NCI-H2081 (cell line): ENCODE measurements around the gene PTPN1.
"Not testable (repeated sequence)": the region's sequence is repeated elsewhere in the genome, so short reads cannot be mapped to it uniquely, and the experiment has no call there.

Experiments used
- DNase-seq, 2 experiments: peaks; one replicate each; lab custom pipeline; 2025; lab: John Stamatoyannopoulos, UW

PTPN1 gene

GRCh38 chr20:50610212-50610718 is 100.1 kb downstream of the PTPN1 start:
- no peak for DNase-seq

- no peak for DNase-seq
Measured at GRCh38 chr20:50611128-50611810, 101.1 kb downstream of the PTPN1 start.

GRCh38 chr20:50613438-50614169 is 103.4 kb downstream of the PTPN1 start:
- DNase-seq, result no peak

GRCh38 chr20:50615407-50615806 is 105.2 kb downstream of the PTPN1 start:
- no peak for DNase-seq

- no peak for DNase-seq
Measured at GRCh38 chr20:50617022-50617421, 106.8 kb downstream of the PTPN1 start.

GRCh38 chr20:50618537-50618936 is 108.4 kb downstream of the PTPN1 start:
- DNase-seq, result no peak

GRCh38 chr20:50620459-50620858 is 110.3 kb downstream of the PTPN1 start:
- not testable (repeated sequence) for DNase-seq

- DNase-seq, result no peak
Measured at GRCh38 chr20:50621068-50621665, 111.0 kb downstream of the PTPN1 start.

- DNase-seq, result peak; percentile 60 to 82
Measured at GRCh38 chr20:50624351-50625016, 114.3 kb downstream of the PTPN1 start.

GRCh38 chr20:50625986-50626677 is 115.9 kb downstream of the PTPN1 start:
- DNase-seq, result peak; percentile 10 to 15

- no peak for DNase-seq
Measured at GRCh38 chr20:50627747-50628146, 117.6 kb downstream of the PTPN1 start.

GRCh38 chr20:50628332-50628731 is 118.1 kb downstream of the PTPN1 start:
- DNase-seq, result peak; percentile 4 to 46

- no peak for DNase-seq
Measured at GRCh38 chr20:50628853-50629669, 118.9 kb downstream of the PTPN1 start.

GRCh38 chr20:50629670-50630045 is 119.5 kb downstream of the PTPN1 start:
- DNase-seq, result no peak

GRCh38 chr20:50630578-50631263 is 120.5 kb downstream of the PTPN1 start:
- DNase-seq, result no peak

- DNase-seq, result no peak
Measured at GRCh38 chr20:50632236-50632635, 122.1 kb downstream of the PTPN1 start.

GRCh38 chr20:50632701-50633100 is 122.5 kb downstream of the PTPN1 start:
- no peak for DNase-seq

- no peak for DNase-seq
Measured at GRCh38 chr20:50633361-50633760, 123.2 kb downstream of the PTPN1 start.

- DNase-seq, result no peak
Measured at GRCh38 chr20:50634191-50634590, 124.0 kb downstream of the PTPN1 start.
